Hepatocyte (in vitro differentiated cells): ENCODE data around the gene MTF2. TPM values are rescaled to one million over a fixed set of nuclear protein-coding genes. Genes with fewer than 3 reads are reported as not detected.
"Not testable (repeated sequence)": the region's sequence is repeated elsewhere in the genome, so short reads cannot be mapped to it uniquely, and the experiment has no call there.

Source experiments
- DNase-seq: peaks from one replicate; pipeline ENCODE4 v3.0.0-alpha.2; 2016; ENCODE audit warnings: low spot score
- H2AFZ ChIP-seq: fragments of 200-600 bp; sonication (generic); 2 replicates; pipeline ENCODE4 v1.6.0; 2016; ENCODE audit warnings: antibody characterized with exemption, mild to moderate bottlenecking
- H3K27ac ChIP-seq: fragments of 200-600 bp; sonication (generic); 2 replicates; pipeline ENCODE4 v1.5.1; 2016; ENCODE audit warnings: mild to moderate bottlenecking
- H3K27me3 ChIP-seq: fragments of 200-600 bp; sonication (generic); 2 replicates; pipeline ENCODE4 v1.6.1; 2016
- H3K36me3 ChIP-seq: fragments of 200-600 bp; sonication (generic); replicated peaks from 2 replicates; pipeline ENCODE4 v1.5.1; 2016; ENCODE audit warnings: low read depth; ENCODE audit not compliant: insufficient read depth
- H3K4me1 ChIP-seq: fragments of 200-600 bp; sonication (generic); 2 replicates; pipeline ENCODE4 v1.5.1; 2016; ENCODE audit warnings: mild to moderate bottlenecking, moderate library complexity; ENCODE audit not compliant: insufficient read depth
- H3K4me2 ChIP-seq: fragments of 200-600 bp; sonication (generic); 2 replicates; pipeline ENCODE4 v1.6.0; 2016
- H3K4me3 ChIP-seq: fragments of 200-600 bp; sonication (generic); 2 replicates; pipeline ENCODE4 v1.5.1; 2016; ENCODE audit warnings: mild to moderate bottlenecking
- H3K79me2 ChIP-seq: fragments of 200-600 bp; sonication (generic); 2 replicates; pipeline ENCODE4 v1.6.0; 2017; ENCODE audit warnings: mild to moderate bottlenecking
- H3K9me2 ChIP-seq: fragments of 200-600 bp; sonication (generic); replicated peaks from 2 replicates; pipeline ENCODE4 v1.6.0; 2017; ENCODE audit warnings: mild to moderate bottlenecking; ENCODE audit not compliant: insufficient read depth
- H3K9me3 ChIP-seq: fragments of 200-600 bp; sonication (generic); 2 replicates; pipeline ENCODE4 v1.5.1; 2016; ENCODE audit warnings: low read depth, mild to moderate bottlenecking
- H4K20me1 ChIP-seq: fragments of 200-600 bp; sonication (generic); 2 replicates; pipeline ENCODE4 v1.6.0; 2016; ENCODE audit warnings: mild to moderate bottlenecking; ENCODE audit not compliant: insufficient read depth, poor library complexity, severe bottlenecking
- CTCF ChIP-seq: fragments of 200-600 bp; sonication (generic); IDR thresholded peaks from 2 replicates; pipeline ENCODE4 v1.5.1; 2016; ENCODE audit warnings: antibody characterized with exemption, mild to moderate bottlenecking; ENCODE audit not compliant: poor library complexity
- EZH2 ChIP-seq: fragments of 200-600 bp; sonication (generic); IDR thresholded peaks from 2 replicates; pipeline ENCODE4 v1.6.1; 2016; ENCODE audit warnings: antibody characterized with exemption, mild to moderate bottlenecking, borderline replicate concordance
- EZH2phosphoT487 ChIP-seq: fragments of 200-600 bp; sonication (generic); IDR thresholded peaks from one replicate; pipeline ENCODE4 v1.6.1; 2018; ENCODE audit warnings: antibody characterized with exemption, mild to moderate bottlenecking, low read depth, moderate library complexity; ENCODE audit not compliant: unreplicated experiment, severe bottlenecking
- WGBS: methylation state at CpG from one replicate; pipeline ENCODE4 v1.1.6; 2016; ENCODE audit warnings: low lambda C conversion rate; ENCODE audit errors: missing lambda C conversion rate; 5-methylcytosine and 5-hydroxymethylcytosine counted together
- polyA plus RNA-seq: library from polyadenylated mRNA; unstranded; fragments of >200 nt; fragmentation: Nextera tagmentation; extraction: Ambion mirVana; gene quantifications from 2 replicates; pipeline ENCODE4 v1.2.1, GENCODE V29; 2016
- total RNA-seq: library from RNA; depleted of rRNA; stranded (reverse); fragments of >200 nt; gene quantifications from 2 replicates; pipeline ENCODE4 v1.2.3, GENCODE V29; 2014

Gene MTF2
- total and polyA plus RNA-seq, 2 experiments from 2014 or later: 29.7 to 37.7 TPM

- Histone ChIP-seq H3K9me2 (no peaks in the 10 kb centered on the region), H3K4me1 (no peaks in the 10 kb centered on the region), H3K36me3 (no peaks in the 10 kb centered on the region), H3K9me3 (no peaks in the 10 kb centered on the region), H3K79me2 (peaks cover 8% of the 10 kb centered on the region), H3K27me3 (no peaks in the 10 kb centered on the region), H4K20me1 (no peaks in the 10 kb centered on the region), H2AFZ (no peak overlapping the region), H3K4me2 (no peak overlapping the region), H3K27ac (no peak overlapping the region), H3K4me3 (no peak overlapping the region)
- TF ChIP-seq CTCF: no peak
- TF ChIP-seq EZH2: no peak
- TF ChIP-seq EZH2phosphoT487: no peak
- DNase-seq: no peak
These were observed 75.8 kb downstream of the MTF2 start for GRCh38 chr1:93154898-93155297.

- Histone ChIP-seq H3K4me2 (no peak overlapping the region), H3K27ac (no peak overlapping the region), H3K27me3 (no peaks in the 10 kb centered on the region), H3K9me2 (no peaks in the 10 kb centered on the region), H3K9me3 (no peaks in the 10 kb centered on the region), H2AFZ (no peak overlapping the region), H3K4me3 (no peak overlapping the region), H3K36me3 (no peaks in the 10 kb centered on the region), H3K79me2 (peaks cover 11% of the 10 kb centered on the region), H4K20me1 (no peaks in the 10 kb centered on the region), H3K4me1 (no peaks in the 10 kb centered on the region)
- TF ChIP-seq CTCF (no peak), EZH2 (no peak), EZH2phosphoT487 (no peak)
- no peak for DNase-seq
- WGBS: 93% methylated on average over 3 of the region's 3 CpGs
These were observed 76.3 kb downstream of the MTF2 start for GRCh38 chr1:93155335-93155734.

- H2AFZ ChIP-seq: no peak overlapping the region
- H3K9me3 ChIP-seq: no peaks in the 10 kb centered on the region
- H3K79me2 ChIP-seq: peaks cover 47% of the 10 kb centered on the region
- TF ChIP-seq EZH2 (no peak), CTCF (no peak), EZH2phosphoT487 (no peak)
- WGBS: 93% methylated on average over 2 of the region's 2 CpGs
- H3K27ac ChIP-seq: no peak overlapping the region
- H3K4me1 ChIP-seq: no peaks in the 10 kb centered on the region
- H3K27me3 ChIP-seq: no peaks in the 10 kb centered on the region
- H4K20me1 ChIP-seq: no peaks in the 10 kb centered on the region
- no peaks in the 10 kb centered on the region for H3K36me3 ChIP-seq
- no peak for DNase-seq
- no peak overlapping the region for H3K4me2 ChIP-seq
- H3K4me3 ChIP-seq: no peak overlapping the region
- no peaks in the 10 kb centered on the region for H3K9me2 ChIP-seq
These were observed 80.3 kb downstream of the MTF2 start for GRCh38 chr1:93159337-93159736.

GRCh38 chr1:93163314-93163713 lies 84.2 kb downstream of the MTF2 start:
- not testable (repeated sequence) for H2AFZ ChIP-seq, H3K27me3 ChIP-seq, H3K4me3 ChIP-seq, H3K4me2 ChIP-seq, H3K9me2 ChIP-seq, DNase-seq, H3K9me3 ChIP-seq, H3K36me3 ChIP-seq, H3K27ac ChIP-seq, H3K4me1 ChIP-seq, H4K20me1 ChIP-seq
- peaks cover 87% of the 10 kb centered on the region for H3K79me2 ChIP-seq
- 98% methylated on average over 8 of the region's 8 CpGs for WGBS
